ENCODE measurements around the gene EHD1.

GRCh38 chr11:64896448-64897022 lies 18.1 kb upstream of the EHD1 start:
- TF ChIP-seq CTCF (conservative IDR thresholded peaks at IDR 0.05 in 1 of 2, IDR thresholded peaks at IDR 0.05 in 1 of 2; ENCODE audit: low read depth in 1 of 2, low read length in 2 of 2) = no peak
- no peak for TF ChIP-seq EZH2 (IDR thresholded peaks at IDR 0.05; ENCODE audit: low read length, missing control alignments)

Data from fibroblast of lung (primary cell).